ENCODE measurements around the gene CSNK2B.

CSNK2B gene

DNA sequence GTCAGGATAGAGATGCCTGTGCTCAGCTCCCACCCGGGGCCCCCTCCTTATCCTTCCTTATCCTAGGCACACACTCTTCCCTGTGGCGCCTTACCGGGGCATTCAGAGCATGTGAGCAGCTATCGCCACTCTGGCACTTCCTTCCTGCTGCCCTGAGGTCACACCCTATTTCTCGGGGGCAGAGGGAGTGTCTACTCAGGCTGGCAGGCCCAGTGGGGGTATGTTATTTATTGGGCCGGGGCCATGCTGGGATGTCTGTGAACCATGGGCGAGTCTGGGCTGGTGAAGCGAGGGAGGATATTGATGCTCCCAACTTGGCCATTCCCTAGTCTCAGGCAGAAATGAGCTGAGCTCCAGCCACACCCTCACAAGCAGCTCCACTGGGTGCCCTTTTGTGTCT lies 45.4 kb downstream of the CSNK2B start:
- TF ChIP-seq, protein P1, sequence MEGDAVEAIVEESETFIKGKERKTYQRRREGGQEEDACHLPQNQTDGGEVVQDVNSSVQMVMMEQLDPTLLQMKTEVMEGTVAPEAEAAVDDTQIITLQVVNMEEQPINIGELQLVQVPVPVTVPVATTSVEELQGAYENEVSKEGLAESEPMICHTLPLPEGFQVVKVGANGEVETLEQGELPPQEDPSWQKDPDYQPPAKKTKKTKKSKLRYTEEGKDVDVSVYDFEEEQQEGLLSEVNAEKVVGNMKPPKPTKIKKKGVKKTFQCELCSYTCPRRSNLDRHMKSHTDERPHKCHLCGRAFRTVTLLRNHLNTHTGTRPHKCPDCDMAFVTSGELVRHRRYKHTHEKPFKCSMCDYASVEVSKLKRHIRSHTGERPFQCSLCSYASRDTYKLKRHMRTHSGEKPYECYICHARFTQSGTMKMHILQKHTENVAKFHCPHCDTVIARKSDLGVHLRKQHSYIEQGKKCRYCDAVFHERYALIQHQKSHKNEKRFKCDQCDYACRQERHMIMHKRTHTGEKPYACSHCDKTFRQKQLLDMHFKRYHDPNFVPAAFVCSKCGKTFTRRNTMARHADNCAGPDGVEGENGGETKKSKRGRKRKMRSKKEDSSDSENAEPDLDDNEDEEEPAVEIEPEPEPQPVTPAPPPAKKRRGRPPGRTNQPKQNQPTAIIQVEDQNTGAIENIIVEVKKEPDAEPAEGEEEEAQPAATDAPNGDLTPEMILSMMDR (conservative IDR thresholded peaks at IDR 0.05) = no peak
- no peak for TF ChIP-seq ZFX (IDR thresholded peaks at IDR 0.05)
- no peak overlapping the region for H3K27ac ChIP-seq

DNA sequence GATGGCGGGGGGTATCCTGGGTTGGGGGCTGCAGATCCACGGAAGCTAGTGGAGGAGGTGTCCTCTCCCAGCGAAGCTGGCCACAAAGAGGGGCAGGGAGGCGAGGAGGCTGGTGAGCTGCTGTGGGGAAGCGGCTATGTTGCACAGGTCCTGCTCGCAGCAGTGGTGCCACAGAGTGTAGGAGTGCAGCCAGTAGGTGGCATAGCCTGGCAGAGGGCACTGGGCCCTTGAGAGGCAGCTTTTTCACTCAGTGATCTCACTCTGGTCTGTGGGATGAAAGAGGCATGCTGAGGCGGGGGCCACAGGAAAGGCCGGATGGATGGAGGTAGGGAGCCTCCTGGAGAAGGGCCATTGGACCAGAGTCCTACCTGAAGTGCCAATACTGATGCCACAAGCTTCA lies 46.4 kb downstream of the CSNK2B start:
- TF ChIP-seq, protein P1 (conservative IDR thresholded peaks at IDR 0.05) = no peak; the same call in 1 of the 2 replicates
- no peak for TF ChIP-seq ZFX (IDR thresholded peaks at IDR 0.05)
- H3K27ac ChIP-seq = no peak overlapping the region

DNA sequence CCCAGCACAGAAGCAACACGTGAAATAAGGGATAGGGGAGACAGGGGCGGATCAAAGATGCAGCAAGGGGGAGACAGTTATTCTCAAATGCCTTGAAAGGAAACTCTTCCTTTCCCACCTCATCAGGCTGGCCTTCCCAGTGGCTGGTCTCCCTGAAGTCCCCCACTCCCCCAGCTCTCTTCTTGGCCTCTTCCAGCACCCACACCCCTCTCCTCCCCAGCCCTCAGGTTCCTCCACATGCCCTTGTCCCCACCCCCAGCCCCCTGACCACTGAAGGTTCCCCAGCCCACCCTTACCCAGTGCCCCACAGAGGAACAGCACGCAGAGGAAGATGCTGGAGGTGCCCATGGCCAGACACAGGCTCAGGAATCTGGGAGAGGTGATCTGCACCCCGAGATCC lies 47.6 kb downstream of the CSNK2B start:
- TF ChIP-seq, protein P1 (conservative IDR thresholded peaks at IDR 0.05) = no peak
- TF ChIP-seq ZFX (IDR thresholded peaks at IDR 0.05) = no peak
- H3K27ac ChIP-seq = no peak overlapping the region

DNA sequence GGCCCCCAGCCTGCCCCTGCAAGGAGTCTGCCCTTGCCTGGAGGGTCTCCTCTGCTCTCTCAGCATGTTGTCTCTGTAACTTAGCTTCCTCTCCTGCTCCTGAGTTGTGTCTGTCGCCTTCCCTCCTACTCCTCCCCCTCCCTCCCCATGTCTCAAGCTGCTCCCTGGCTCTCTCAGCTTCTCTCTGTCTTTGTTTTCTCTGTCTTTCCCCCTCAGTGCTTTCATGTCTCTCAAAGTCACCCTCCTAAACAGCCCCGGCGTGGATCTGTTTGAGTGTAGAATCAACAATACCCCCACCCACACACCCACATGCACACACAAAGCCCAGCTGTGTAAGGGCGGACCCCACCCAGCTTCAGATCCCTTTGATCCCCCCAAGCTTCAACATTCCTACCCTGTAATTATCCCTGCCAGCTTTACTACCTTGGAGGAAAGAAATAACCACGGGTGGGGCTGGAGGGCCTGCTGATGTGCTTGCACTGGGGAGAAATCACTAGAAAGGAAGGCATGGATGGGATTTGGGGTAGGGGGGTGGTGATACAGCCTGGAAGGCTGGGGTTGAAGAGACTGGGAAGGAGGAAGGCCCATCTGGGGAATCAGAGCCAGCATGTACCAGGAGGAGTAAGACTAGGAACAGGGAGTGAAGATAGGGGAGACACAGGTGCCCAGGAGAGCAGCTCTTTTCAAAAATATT lies 48.3 kb downstream of the CSNK2B start:
- no peak overlapping the region for H3K27ac ChIP-seq
- no peak for TF ChIP-seq ZFX (IDR thresholded peaks at IDR 0.05)
- TF ChIP-seq, protein P1 (conservative IDR thresholded peaks at IDR 0.05) = no peak

DNA sequence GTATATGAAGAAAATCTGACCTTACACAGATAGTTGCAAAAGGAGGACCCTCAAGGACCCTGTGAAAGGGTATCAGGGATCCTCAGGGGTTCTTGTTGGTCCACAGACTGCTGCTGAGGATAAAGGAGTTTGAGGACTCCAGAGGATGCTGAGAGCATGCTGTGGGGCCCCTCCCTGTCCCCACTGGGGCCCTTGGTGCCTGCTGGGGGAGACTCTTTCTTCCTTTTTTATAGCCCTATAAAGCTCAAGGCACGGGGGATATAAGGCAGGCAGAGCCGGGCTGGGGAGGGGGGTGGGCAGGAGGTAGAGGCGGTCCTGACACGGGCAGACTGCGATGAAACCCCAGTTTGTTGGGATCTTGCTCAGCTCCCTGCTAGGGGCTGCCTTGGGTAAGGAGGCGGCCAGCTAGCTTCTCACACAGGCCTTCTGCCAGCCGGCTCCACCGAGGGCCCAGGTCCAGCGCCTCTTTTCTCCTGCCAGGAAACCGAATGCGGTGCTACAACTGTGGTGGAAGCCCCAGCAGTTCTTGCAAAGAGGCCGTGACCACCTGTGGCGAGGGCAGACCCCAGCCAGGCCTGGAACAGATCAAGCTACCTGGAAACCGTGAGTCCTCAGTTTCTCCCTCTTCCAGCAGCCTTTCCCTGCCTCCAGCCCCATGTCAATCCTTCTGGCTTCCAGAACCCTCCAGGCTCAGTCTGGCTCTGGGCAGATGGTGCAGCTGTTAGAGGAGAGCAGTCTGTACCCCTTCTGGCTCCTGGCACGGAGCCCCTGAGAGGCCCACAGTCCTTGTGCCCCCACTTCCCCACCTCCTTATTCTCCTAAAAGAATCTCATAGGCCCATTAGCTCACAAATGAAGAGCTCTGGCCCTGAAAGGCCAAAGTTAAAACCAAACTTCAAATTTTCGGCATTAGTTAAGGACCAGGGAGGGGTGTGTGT lies 49.4 kb downstream of the CSNK2B start, which contains the start of gene LY6G6D:
TSS of gene LY6G6D (plus strand) at position 327 of the 937 bp plus-strand sequence. CDS start at position 335, 8 bp downstream.
- TF ChIP-seq ZFX (IDR thresholded peaks at IDR 0.05) = no peak
- TF ChIP-seq, protein P1 (conservative IDR thresholded peaks at IDR 0.05) = no peak
- no peak within 1 kb of the TSS for H3K27ac ChIP-seq

DNA sequence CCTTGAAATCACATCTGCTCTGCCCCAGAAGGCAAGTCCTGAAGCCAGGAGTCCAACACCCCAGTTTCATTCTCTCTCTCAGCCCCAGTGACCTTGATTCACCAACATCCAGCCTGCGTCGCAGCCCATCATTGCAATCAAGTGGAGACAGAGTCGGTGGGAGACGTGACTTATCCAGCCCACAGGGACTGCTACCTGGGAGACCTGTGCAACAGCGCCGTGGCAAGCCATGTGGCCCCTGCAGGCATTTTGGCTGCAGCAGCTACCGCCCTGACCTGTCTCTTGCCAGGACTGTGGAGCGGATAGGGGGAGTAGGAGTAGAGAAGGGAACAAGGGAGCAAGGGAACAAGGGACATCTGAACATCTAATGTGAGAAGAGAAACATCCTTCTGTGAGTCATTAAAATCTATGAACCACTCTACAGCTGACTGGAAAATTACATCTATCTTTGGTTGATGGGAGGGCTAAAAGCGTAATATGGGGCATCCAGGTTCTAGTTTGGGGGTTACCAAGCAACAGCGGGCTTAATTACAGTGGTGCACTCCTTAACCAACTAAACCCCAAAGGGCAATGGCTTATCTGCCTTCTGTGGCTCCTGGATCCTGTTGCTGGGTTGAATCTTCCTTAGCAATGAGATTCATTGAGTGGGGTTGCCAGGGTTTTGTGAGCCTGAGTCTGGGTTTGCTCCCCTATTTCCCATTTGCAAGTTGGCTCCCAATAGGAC lies 51.8 kb downstream of the CSNK2B start:
- TF ChIP-seq ZFX (IDR thresholded peaks at IDR 0.05) = 0 out of 2 replicates have a peak, but pooled peaks have one; percentile 7
- TF ChIP-seq, protein P1 (conservative IDR thresholded peaks at IDR 0.05) = no peak; the same call in 1 of the 2 replicates
- H3K27ac ChIP-seq = peak overlapping the region; percentile 80
